Measurements from ENCODE around the gene BMI1.

Gene BMI1

DNA sequence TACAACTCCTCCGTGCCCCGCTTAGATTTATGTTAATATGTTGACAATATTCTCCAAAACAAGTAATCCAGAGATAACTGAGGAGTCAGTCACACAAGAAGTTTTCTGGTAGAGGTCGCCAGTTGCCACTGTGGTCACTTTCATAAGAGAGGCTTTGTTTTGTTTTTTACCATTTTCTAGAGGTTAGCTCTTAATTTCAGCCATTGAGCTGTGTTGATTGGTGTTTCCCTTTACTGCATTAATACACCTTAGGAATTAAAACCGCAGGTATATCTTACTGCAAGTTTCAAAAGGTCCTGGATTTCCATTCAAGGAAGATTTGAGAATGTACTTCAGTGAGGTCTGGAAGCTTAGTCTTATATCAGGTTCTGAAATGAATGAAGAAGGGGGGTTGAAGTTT is 3.5 kb downstream of the BMI1 start:
- TF ChIP-seq, protein P1, sequence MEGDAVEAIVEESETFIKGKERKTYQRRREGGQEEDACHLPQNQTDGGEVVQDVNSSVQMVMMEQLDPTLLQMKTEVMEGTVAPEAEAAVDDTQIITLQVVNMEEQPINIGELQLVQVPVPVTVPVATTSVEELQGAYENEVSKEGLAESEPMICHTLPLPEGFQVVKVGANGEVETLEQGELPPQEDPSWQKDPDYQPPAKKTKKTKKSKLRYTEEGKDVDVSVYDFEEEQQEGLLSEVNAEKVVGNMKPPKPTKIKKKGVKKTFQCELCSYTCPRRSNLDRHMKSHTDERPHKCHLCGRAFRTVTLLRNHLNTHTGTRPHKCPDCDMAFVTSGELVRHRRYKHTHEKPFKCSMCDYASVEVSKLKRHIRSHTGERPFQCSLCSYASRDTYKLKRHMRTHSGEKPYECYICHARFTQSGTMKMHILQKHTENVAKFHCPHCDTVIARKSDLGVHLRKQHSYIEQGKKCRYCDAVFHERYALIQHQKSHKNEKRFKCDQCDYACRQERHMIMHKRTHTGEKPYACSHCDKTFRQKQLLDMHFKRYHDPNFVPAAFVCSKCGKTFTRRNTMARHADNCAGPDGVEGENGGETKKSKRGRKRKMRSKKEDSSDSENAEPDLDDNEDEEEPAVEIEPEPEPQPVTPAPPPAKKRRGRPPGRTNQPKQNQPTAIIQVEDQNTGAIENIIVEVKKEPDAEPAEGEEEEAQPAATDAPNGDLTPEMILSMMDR (IDR thresholded peaks at IDR 0.05; ENCODE audit: insufficient read depth, low read depth, low read length, missing control alignments) = no peak
- peak overlapping the region; percentile 70 for H3K4me3 ChIP-seq (ENCODE audit: low read depth, low read length)
- no peak for DNase-seq (ENCODE audit: low read depth)

DNA sequence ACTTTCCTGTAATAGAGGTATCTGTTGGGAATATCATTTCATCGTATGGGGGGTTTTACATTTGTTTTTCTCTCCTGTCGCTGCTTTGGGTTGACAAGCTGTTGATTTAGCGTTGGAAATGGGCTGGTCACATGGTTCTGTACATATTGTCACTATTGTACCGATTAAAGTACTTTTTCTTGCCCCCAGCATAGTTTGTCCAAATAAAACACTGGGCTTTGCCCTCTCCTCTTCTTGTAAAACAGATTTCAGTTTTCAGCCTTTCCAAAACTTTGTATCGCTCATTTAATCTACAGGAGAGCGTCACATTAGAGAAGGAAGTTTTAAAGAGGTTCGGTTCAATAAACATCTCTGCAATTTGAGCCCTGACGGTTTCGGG is 4.0 kb downstream of the BMI1 start:
- H3K4me3 ChIP-seq (ENCODE audit: low read depth, low read length) = peak overlapping the region; percentile 70
- no peak for DNase-seq (ENCODE audit: low read depth)
- TF ChIP-seq, protein P1 (IDR thresholded peaks at IDR 0.05; ENCODE audit: insufficient read depth, low read depth, low read length, missing control alignments) = no peak

DNA sequence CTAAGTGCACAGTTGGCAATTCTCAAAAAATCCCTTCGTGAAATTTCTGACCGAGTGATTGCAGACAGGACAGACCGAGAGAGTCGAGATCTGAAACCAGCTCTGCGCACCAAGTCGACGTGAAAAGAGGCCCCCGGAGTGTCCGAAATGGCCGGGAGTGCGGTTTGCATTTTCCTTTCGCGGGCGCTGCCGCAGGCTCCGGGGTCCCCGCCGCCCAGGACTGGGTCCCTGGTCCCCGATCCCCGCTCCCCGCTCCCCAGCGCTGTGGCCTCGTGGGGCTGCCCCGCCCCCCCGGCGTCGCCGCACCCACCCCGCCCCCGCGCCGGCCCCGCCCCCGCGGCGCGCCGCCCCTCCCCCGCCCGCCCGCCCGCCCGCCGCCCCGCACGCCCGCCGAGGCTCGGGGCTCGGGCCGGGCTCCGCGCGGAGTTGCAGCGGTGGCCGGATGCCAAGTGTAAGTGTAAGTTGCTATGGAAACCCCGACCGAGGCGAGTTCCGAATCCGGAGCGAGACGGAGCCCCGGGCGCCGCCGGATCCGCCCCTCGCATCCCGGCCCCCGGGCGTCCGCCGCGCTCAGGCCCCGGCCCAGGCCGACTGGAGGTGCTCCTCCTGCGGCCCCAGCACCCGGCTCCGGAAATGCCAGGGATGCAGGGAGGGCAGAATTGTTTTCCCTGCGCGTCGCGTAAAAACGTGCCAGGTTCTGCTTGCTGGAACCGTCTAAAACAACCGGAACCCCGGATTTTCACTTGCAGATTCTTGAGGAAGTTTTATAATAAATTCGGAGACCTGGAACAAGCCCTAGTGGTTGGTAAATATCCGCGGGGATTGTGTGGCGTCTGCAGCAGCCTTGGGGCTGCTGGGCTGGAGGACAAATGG is 4.6 kb downstream of the BMI1 start:
- peak overlapping the region; percentile 70 for H3K4me3 ChIP-seq (ENCODE audit: low read depth, low read length)
- TF ChIP-seq, protein P1 (IDR thresholded peaks at IDR 0.05; ENCODE audit: insufficient read depth, low read depth, low read length, missing control alignments) = no peak
- DNase-seq (ENCODE audit: low read depth) = peak; percentile 81

DNA sequence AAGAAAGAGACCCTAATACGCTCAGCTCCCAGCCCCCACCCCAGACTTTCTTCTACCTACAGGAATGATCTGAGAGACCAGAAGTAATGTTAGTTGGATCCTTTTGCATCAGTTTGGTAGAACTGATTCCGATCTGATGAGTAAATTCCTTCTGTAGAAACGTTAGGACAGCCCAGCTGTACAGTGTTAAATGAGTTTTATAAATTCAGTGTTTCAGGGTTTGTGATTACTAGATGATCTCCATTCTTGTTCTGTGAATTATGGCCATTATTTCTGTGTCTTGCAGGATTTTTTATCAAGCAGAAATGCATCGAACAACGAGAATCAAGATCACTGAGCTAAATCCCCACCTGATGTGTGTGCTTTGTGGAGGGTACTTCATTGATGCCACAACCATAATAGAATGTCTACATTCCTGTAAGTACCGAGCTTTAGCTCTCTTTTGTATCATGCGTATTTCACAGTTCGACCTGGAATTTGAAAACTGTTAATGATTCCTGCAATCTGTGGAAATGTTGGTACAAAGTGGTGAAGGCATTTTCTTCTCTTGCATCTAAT is 5.3 kb downstream of the BMI1 start:
- TF ChIP-seq, protein P1 (IDR thresholded peaks at IDR 0.05; ENCODE audit: insufficient read depth, low read depth, low read length, missing control alignments) = no peak
- DNase-seq (ENCODE audit: low read depth) = no peak
- peak overlapping the region; percentile 52 for H3K4me3 ChIP-seq (ENCODE audit: low read depth, low read length)

DNA sequence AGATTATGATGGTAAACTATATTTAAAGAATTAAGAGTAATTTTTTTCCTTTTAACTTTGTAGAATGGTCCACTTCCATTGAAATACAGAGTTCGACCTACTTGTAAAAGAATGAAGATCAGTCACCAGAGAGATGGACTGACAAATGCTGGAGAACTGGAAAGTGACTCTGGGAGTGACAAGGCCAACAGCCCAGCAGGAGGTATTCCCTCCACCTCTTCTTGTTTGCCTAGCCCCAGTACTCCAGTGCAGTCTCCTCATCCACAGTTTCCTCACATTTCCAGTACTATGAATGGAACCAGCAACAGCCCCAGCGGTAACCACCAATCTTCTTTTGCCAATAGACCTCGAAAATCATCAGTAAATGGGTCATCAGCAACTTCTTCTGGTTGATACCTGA is 8.3 kb downstream of the BMI1 start:
- no peak for DNase-seq (ENCODE audit: low read depth)
- no peak overlapping the region for H3K4me3 ChIP-seq (ENCODE audit: low read depth, low read length)
- TF ChIP-seq, protein P1 (IDR thresholded peaks at IDR 0.05; ENCODE audit: insufficient read depth, low read depth, low read length, missing control alignments) = no peak

DNA sequence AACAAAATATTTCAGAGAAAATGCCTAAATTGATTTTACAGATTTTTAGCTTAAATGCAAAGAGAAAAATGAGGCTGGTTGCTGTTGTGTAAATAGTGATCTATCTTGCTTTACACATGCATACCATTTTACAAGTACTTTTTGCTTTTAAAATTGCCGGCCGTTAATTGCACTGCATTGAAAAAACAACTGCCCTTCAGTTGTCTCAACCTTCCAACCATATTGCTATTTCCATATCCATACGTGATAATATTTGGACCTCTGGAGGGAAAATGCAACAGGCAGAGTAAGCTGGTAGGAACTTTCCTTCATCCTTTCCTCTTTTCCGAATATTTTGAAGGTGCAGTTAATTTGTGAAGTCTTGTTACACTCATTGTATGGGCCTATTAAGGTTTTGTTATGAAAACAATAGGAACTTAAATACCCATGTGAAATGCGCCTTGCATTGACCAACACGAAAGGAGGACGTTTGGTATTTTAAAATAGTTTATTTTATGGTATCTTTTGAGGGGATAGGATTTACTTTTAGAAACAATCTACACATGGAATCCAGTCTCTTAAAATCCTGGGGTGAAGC is 11.3 kb downstream of the BMI1 start:
- no peak overlapping the region for H3K4me3 ChIP-seq (ENCODE audit: low read depth, low read length)
- no peak for DNase-seq (ENCODE audit: low read depth)
- TF ChIP-seq, protein P1 (IDR thresholded peaks at IDR 0.05; ENCODE audit: insufficient read depth, low read depth, low read length, missing control alignments) = no peak
